HG03108 (cell line): Measurements from ENCODE around the gene TUSC2.
A peak's percentile ranks its signal among the peaks of the same experiment; 100 is the strongest.
"Not testable (repeated sequence)": the region's sequence is repeated elsewhere in the genome, so short reads cannot be mapped to it uniquely, and the experiment has no call there.

Experiments used
- ATAC-seq: cut with Tn5 transposase; IDR thresholded peaks from one replicate; pipeline ENCODE4 v1.9.1; 2021; ENCODE audit warnings: moderate library complexity; ENCODE audit not compliant: unreplicated experiment

Gene TUSC2

GRCh38 chr3:50319894-50320625 lies 8.0 kb downstream of the TUSC2 start:
- ATAC-seq: no peak

DNA sequence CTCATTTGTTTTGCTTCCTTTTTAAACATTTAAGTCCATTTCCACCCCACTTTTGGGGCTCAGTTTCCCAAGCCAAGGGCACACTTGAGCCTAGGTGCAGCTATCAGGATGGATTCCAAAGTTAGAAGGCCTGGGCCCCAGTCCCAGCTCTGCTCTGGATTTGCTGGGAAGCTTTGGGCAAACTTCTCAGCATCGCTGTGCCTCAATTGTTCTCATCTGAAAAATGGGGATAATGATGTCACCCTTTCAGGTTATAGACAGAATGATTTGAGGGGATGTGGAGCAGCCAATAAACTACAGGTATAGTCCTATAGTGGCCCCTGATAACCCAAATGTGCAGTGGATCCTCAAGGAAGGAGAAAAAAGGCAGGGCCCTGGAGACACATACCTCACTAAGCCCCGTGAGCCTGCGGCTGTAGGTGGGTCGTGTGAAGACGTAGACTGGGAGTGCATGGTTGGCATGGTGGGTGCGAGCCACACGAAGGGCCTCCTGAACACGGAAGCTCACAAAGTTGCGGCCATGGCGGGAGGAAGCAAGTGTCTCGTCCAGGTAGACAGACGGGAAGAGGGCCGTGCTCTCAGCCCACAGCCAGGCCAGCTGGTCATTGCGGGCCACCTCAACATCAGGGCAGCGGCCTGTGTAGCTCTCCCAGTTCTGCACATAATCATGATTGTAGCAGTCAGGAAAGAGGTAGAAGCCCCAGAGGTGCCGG lies 8.7 kb downstream of the TUSC2 start:
- ATAC-seq: no peak

- ATAC-seq: no peak
Measured at GRCh38 chr3:50318615-50319014, 9.4 kb downstream of the TUSC2 start.

GRCh38 chr3:50318163-50318562 lies 9.9 kb downstream of the TUSC2 start:
- no peak for ATAC-seq

DNA sequence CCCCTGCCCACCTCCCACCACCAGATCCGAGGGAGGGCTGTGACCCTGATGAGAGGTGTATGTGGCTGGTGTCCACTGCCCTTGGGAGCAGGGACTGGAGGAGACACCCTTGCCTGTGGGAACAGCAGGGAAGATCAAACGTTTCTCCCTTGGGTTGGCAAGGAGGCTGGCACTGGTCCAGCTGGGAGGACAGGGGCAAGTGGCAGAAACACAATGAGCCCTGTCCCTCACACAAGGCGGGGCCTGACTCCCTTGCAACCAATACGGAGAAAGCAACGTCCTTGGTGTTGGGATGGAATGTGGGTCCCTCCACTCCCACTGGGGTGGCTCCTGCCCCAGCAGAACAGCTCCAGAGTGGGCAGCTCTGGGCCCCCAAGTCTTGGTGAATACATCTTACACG lies 10.7 kb downstream of the TUSC2 start:
- no peak for ATAC-seq

DNA sequence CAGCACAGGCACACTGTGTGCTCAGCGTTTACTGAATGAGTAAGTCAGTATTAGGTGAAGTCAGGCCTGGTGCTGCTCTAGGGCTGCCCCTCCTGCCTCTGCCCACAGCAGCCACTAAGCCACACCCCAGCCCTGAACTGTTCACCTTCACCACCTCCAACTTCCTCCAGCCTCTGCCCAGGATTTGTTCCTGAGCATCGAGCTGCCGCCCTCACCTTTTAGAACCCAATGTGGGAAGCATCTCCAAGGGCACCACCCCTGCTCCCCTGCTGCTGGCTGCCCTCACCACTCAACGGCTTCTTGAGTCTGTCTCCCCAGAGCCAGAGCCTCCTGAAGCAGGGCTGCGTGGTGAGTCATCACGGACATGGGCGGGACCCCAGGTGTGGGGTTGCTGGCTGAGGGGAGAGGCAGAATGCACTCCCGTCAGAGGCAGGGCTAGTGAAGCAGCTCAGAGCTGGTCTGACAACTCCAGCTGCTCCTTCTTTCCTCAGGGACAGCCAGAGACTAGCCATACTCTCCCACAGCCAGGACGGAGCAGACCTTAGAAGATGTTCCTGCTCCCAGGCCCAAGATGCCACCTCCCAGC lies 11.3 kb downstream of the TUSC2 start:
- no peak for ATAC-seq

GRCh38 chr3:50314816-50315215 lies 13.2 kb downstream of the TUSC2 start:
- no peak for ATAC-seq

GRCh38 chr3:50314342-50314741 lies 13.7 kb downstream of the TUSC2 start:
- no peak for ATAC-seq

- ATAC-seq: not testable (repeated sequence)
Measured at GRCh38 chr3:50312041-50312440, 16.0 kb downstream of the TUSC2 start.

DNA sequence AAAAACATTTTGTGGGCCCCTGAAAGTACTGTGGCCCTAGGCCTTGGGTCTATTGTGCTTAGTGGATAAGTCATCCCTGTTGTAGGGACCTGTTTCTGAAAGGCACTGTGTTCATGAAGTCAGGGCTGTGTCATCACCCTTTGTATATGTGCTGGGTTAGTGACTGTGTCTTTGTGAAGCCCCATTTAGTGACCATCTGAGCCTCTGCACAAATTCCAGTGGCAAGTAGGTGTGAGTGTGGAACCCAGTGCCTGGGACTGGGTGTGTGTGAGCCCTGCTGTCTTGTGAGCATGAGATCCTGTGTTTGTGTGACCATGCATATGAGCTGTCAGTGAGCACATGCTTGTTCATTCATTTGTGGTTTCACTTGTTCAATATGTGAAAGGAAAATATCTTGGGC lies 23.4 kb downstream of the TUSC2 start:
- no peak for ATAC-seq

DNA sequence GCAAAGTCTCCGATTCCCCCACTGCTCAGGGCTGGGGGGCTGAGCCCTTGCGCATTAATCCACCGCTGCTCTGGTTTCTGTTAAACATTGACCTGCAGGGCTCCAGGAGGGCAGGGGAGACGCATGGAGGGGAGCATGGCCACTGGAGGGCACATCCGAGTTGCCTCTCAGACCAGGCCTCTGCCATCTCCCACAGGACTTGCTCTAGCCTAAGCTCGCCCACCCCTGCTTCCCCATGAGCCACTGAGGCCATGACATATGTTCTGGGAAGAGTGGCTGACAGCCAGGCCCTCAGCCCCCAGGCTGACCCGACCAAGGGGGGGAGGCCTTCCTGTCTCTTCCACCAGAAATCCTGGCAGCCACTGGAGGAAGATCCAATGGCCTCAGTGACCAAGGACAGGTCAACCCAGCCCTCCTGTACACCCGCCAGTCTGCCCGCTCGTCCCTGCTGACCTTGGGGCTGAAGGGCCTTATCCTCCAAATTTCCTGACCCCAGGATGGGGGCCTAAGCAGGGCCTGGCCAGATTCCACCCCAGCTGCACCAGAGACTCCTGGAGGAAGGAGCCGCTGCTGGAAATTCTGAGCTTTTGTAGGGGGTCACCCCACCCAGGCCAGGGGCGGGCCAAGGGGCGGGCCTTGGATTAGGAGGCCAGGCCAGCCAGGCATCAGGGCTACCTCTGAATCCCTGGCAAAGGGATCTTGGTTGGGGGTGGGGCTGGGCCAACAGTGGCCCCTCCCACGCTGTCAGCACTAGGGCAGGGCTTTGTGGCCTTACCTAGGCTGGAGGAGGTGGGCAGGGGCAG lies 24.8 kb downstream of the TUSC2 start, which contains the start of gene HYAL1:
Gene HYAL1, minus strand, starts transcription at position 562 of the 803 bp plus-strand sequence. CDS start 618 bp downstream, outside the sequence.
- no peak for ATAC-seq

- no peak for ATAC-seq
Measured at GRCh38 chr3:50302095-50303012, 25.7 kb downstream of the TUSC2 start.

DNA sequence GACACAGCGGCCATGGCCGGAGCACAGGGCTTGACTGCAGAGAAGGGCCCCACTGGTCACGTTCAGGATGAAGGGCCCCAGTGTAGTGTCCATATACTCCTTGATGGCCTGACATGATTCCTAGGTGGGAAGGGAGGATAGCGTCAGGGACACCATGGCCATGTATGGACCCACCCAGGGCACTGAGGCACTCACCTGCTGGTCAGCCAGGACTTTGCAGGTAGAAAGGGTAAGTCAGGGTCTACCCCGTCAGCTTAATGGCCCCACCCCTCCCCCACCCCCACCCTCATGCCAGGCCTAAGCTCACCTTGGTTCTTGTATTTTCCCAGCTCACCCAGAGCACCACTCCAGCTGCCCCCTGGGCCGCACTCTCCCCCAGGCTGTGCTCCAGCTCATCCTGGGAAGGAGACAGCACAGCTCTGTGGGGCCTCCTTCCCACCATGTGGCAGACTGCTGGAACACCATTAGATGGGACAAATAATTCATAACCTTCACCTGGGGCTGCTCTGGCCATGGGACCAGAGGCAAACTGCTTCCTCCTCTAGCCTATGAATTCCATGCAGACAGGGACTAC lies 27.3 kb downstream of the TUSC2 start:
- ATAC-seq: no peak

- ATAC-seq: no peak
Measured at GRCh38 chr3:50299929-50300680, 27.9 kb downstream of the TUSC2 start.

DNA sequence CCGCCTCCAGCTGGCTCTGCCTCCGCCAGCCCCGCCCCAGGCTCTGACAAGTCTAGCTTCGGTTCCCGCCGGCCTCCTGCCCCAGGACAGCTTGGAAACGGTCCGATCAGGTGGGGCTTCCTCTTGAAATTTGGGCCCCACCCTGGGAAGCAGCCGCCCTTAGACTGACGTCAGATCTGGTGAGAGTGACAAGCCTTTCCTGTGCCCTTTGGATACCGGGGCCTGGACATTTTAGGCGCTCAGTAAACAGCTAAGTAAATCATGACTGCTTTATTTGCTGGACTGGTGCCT lies 28.4 kb downstream of the TUSC2 start:
- no peak for ATAC-seq

DNA sequence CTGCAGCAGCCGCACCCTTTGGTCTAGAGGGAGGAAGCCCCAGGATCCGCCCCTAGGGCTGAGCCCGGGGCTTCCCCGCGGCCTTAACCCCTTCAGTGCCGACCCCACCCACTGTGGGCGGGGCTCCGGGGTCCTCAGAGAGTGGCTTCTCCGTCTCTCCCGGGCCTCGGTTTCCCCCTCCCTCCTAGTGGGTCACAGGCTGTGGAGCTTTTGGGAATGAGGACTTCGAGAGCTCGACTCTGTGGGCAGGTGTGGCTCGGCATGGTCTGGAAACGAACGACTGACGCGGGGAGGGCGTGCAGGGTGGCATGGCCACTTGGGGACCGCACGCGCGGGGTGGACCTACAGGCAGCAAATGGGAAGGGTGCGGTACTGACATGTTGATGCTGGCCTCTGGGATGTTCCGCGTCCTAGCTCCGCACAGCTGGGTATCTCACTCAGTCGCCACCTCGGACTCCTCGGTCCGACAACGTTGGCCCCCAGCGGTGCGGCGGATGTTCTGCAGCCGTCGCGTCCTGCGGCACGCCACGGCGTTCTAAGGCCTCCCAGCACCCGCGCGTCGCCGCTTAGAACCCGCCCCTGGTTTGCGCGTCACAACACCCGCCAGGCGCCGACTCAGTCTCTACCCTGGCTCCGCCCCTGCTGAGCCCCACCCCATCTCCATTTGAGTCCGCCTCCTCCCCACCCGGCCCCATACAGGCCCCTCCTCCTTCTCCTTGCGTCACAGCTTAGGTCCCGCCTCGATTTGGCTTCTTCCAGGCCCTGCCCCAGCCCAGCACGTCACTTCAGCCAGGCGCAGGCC lies 29.0 kb downstream of the TUSC2 start, which contains the start of the genes HYAL3 and NAA80:
Gene HYAL3, minus strand, starts transcription at position 570 of the 802 bp plus-strand sequence. CDS start 3,803 bp downstream, outside the sequence.
Gene NAA80, minus strand, starts transcription at position 570 of the 802 bp plus-strand sequence. CDS start 1,942 bp downstream, outside the sequence.
- ATAC-seq: peak; percentile 77

GRCh38 chr3:50297896-50298725 lies 29.9 kb downstream of the TUSC2 start:
- ATAC-seq: no peak
